Measurements from ENCODE around the gene COPS4. TPM values are rescaled to one million over a fixed set of nuclear protein-coding genes. Genes with fewer than 3 reads are reported as not detected.
"Not testable (repeated sequence)": the region's sequence is repeated elsewhere in the genome, so short reads cannot be mapped to it uniquely, and the experiment has no call there.

COPS4 gene
- total RNA-seq, 1 experiment from 2014 or later: 111 TPM

DNA sequence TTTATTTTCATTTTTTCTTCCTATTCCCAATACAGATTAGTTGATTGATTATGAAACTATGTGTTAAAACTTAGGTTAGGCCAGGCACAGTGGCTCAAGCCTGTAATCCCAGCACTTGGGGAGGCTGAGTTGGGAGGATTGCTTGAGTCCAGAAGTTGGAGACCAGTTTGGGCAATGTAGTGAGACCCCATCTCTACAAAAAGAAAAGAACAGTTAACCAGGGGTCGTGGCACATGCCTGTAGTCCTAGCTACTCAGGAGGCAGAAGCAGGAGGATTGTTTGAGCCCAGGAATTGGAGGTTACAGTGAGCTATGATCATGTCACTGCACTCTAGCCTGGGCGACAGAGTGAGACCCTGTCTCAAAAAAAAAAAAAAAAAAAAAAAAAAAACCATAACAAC is 8.2 kb downstream of the COPS4 start:
- not testable (repeated sequence) for H3K27me3 ChIP-seq (replicated peaks); H3K27ac ChIP-seq; H3K9me3 ChIP-seq (replicated peaks); DNase-seq (ENCODE audit: low read depth in 1 of 2, low spot score in 2 of 2); H3K4me1 ChIP-seq (replicated peaks); H3K4me3 ChIP-seq
- H3K36me3 ChIP-seq: peaks cover 19% of the 10 kb centered on the region

DNA sequence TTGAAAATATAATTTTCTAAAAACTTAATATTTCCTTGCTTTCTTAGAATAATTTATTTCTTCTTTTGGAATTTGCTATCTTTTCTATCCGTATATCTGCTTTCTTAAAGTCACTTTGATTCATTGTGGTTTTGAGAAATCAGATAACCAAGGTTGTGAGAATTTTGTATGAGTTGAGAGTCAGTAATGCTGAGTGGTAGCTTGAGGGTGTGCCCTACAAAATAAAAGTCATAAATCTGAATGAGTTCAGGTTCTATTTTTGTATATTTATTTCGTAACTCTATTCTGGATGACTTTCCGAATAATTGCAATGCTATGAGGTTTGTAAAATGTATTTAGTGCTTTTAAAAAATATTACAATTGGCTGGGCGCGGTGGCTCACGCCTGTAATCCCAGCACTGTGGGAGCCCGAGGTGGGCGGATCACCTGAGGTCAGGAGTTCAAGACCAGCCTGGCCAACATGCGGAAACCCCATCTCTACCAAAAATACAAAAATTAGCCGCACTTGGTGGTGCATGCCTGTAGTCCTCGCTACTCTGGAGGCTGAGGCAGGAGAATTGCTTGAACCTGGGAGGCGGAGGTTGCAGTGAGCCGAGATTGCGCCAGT is 8.9 kb downstream of the COPS4 start:
- Histone ChIP-seq H3K4me3 (no peak overlapping the region), H3K27me3 (replicated peaks) (no peaks in the 10 kb centered on the region), H3K27ac (no peak overlapping the region), H3K9me3 (replicated peaks) (no peaks in the 10 kb centered on the region), H3K36me3 (peaks cover 19% of the 10 kb centered on the region), H3K4me1 (replicated peaks) (no peaks in the 10 kb centered on the region)
- no peak for DNase-seq (ENCODE audit: low read depth in 1 of 2, low spot score in 2 of 2)

- no peaks in the 10 kb centered on the region for H3K9me3 ChIP-seq (replicated peaks)
- H3K36me3 ChIP-seq: peaks cover 34% of the 10 kb centered on the region
- H3K4me3 ChIP-seq: no peak overlapping the region
- no peak overlapping the region for H3K27ac ChIP-seq
- no peaks in the 10 kb centered on the region for H3K4me1 ChIP-seq (replicated peaks)
- H3K27me3 ChIP-seq (replicated peaks): no peaks in the 10 kb centered on the region
- no peak for DNase-seq (ENCODE audit: low read depth in 1 of 2, low spot score in 2 of 2)
Measured at GRCh38 chr4:83046693-83047473, 11.9 kb downstream of the COPS4 start.

GRCh38 chr4:83048781-83049180 is 13.8 kb downstream of the COPS4 start:
- H3K27ac ChIP-seq; H3K4me1 ChIP-seq (replicated peaks); H3K9me3 ChIP-seq (replicated peaks); H3K27me3 ChIP-seq (replicated peaks); DNase-seq (ENCODE audit: low read depth in 1 of 2, low spot score in 2 of 2); H3K4me3 ChIP-seq: not testable (repeated sequence)
- H3K36me3 ChIP-seq: peaks cover 40% of the 10 kb centered on the region

GRCh38 chr4:83054928-83055327 is 19.9 kb downstream of the COPS4 start:
- H3K9me3 ChIP-seq (replicated peaks): no peaks in the 10 kb centered on the region
- DNase-seq (ENCODE audit: low read depth in 1 of 2, low spot score in 2 of 2): no peak
- no peak overlapping the region for H3K4me3 ChIP-seq

DNA sequence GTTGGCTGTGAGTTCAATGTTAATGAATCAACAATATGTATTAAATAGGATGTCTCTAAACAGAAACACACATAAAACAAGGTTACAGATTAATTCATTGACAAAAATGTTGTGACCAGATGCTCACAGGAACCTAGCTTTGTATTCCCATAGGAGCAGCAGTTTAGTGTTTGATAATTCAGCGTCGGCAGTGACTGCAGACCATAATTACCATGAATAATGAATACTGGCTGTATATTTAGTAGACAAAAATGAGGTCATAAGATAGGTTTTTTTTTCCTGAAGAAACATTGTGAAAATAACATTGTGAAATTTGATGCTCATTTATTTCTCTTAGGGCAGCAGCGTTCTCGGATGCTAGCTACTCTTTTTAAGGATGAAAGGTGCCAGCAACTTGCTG is 27.8 kb downstream of the COPS4 start:
- no peak overlapping the region for H3K4me3 ChIP-seq
- no peaks in the 10 kb centered on the region for H3K9me3 ChIP-seq (replicated peaks)
- DNase-seq (ENCODE audit: low read depth in 1 of 2, low spot score in 2 of 2): no peak
- H3K4me1 ChIP-seq (replicated peaks): peaks cover 3% of the 10 kb centered on the region
- no peaks in the 10 kb centered on the region for H3K27me3 ChIP-seq (replicated peaks)
- H3K36me3 ChIP-seq: peaks cover 54% of the 10 kb centered on the region
- H3K27ac ChIP-seq: no peak overlapping the region

More at GRCh38 chr4:83054928-83055327, 19.9 kb downstream of the COPS4 start:
- peaks cover 48% of the 10 kb centered on the region for H3K36me3 ChIP-seq
- no peaks in the 10 kb centered on the region for H3K4me1 ChIP-seq (replicated peaks)
- H3K27me3 ChIP-seq (replicated peaks): no peaks in the 10 kb centered on the region
- H3K27ac ChIP-seq: no peak overlapping the region

DNA sequence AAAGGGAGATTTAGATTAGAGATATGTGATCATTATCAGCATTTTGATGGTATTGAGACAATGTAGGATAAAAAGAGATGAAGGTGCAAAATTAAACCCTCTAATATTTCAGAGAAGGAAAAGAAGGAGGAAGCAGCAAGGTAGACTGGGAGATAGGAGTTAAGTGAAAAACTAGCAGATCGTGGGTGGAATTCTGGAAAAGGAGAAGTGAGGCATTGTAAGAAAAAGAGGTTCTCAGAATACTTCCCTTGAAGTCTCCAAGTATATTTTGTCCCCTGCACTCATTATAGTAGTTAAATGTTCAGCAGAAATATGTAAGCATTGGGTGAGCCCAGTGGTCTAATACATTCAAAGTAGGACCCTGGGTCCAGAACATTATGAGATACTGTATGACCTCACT is 30.3 kb downstream of the COPS4 start:
- H3K4me3 ChIP-seq: no peak overlapping the region
- no peak overlapping the region for H3K27ac ChIP-seq
- no peak for DNase-seq (ENCODE audit: low read depth in 1 of 2, low spot score in 2 of 2)
- peaks cover 6% of the 10 kb centered on the region for H3K4me1 ChIP-seq (replicated peaks)
- H3K36me3 ChIP-seq: peaks cover 69% of the 10 kb centered on the region
- H3K9me3 ChIP-seq (replicated peaks): no peaks in the 10 kb centered on the region
- H3K27me3 ChIP-seq (replicated peaks): no peaks in the 10 kb centered on the region

GRCh38 chr4:83067058-83067639 is 32.2 kb downstream of the COPS4 start:
- Histone ChIP-seq H3K27ac (no peak overlapping the region), H3K27me3 (replicated peaks) (no peaks in the 10 kb centered on the region), H3K4me1 (replicated peaks) (peaks cover 18% of the 10 kb centered on the region), H3K36me3 (peaks cover 66% of the 10 kb centered on the region), H3K9me3 (replicated peaks) (no peaks in the 10 kb centered on the region), H3K4me3 (no peak overlapping the region)
- DNase-seq (ENCODE audit: low read depth in 1 of 2, low spot score in 2 of 2): no peak

DNA sequence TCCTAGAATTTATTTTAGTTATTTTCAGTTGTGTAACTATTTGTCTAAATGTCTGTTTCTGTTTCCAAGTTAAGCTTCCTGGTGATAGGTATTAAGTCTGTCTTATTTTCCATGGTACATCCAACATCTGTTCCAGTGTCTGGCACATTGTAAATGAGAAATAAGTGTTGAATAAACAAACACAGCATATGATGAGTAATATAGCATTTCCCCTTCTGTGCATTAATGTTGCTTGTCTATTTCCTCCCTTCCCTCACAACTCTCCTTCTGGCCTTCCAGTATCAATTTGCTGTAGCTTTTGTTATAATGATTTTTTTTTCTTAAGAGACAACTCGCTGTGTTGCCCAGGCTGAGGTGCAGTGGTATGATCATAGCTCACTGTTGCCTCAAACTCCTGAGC is 36.1 kb downstream of the COPS4 start:
- H3K36me3 ChIP-seq: peaks cover 76% of the 10 kb centered on the region
- H3K27me3 ChIP-seq (replicated peaks): no peaks in the 10 kb centered on the region
- H3K27ac ChIP-seq: no peak overlapping the region
- DNase-seq (ENCODE audit: low read depth in 1 of 2, low spot score in 2 of 2): no peak
- H3K9me3 ChIP-seq (replicated peaks): no peaks in the 10 kb centered on the region
- peaks cover 32% of the 10 kb centered on the region for H3K4me1 ChIP-seq (replicated peaks)
- H3K4me3 ChIP-seq: no peak overlapping the region

- DNase-seq (ENCODE audit: low read depth in 1 of 2, low spot score in 2 of 2): peak; percentile 58 to 63
- peaks cover 52% of the 10 kb centered on the region for H3K36me3 ChIP-seq
- H3K4me3 ChIP-seq: no peak overlapping the region
- H3K9me3 ChIP-seq (replicated peaks): no peaks in the 10 kb centered on the region
- H3K27ac ChIP-seq: no peak overlapping the region
- no peaks in the 10 kb centered on the region for H3K27me3 ChIP-seq (replicated peaks)
- H3K4me1 ChIP-seq (replicated peaks): peaks cover 28% of the 10 kb centered on the region
Measured at GRCh38 chr4:83074086-83074704, 39.2 kb downstream of the COPS4 start.

- H3K27ac ChIP-seq; DNase-seq (ENCODE audit: low read depth in 1 of 2, low spot score in 2 of 2); H3K9me3 ChIP-seq (replicated peaks); H3K4me3 ChIP-seq; H3K27me3 ChIP-seq (replicated peaks): not testable (repeated sequence)
- peaks cover 46% of the 10 kb centered on the region for H3K36me3 ChIP-seq
- H3K4me1 ChIP-seq (replicated peaks): peaks cover 28% of the 10 kb centered on the region
Measured at GRCh38 chr4:83074783-83075182, 39.8 kb downstream of the COPS4 start.

DNA sequence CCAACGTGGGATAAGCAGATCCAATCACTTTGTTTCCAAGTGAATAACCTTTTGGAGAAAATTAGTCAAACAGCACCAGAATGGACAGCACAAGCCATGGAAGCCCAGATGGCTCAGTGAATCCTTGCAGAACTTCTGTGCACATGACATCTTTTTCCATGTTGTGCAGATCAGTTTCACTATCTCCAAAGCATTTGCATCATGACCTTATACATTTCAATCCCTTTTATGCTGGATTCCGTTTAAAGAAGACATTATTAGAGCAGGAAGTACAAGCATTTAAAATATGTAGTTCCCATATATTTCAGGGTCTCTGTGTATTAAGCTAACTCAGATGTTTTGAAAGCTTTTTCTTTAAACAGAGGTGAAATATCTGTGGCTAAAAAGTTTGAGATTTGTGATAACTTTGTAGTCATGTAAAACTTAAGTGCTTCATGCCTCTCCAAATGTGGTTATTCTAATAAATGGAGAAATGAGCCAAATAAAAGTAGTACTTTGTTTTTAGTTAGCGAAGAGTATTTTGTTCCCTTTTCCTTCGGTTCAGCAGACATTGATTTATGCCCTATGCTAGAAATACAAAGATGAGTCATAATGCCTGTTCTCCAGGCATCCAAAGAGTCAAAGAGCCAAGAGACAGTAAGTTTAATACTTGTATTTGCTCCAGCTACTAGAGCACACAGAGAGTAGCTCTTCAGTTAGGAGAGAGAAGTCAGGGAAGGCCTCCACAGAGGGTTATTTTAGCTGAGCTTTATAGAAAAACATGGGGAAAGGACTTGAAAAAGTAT is 40.5 kb downstream of the COPS4 start:
- Histone ChIP-seq H3K36me3 (peaks cover 39% of the 10 kb centered on the region), H3K4me3 (no peak overlapping the region), H3K9me3 (replicated peaks) (no peaks in the 10 kb centered on the region), H3K4me1 (replicated peaks) (peaks cover 23% of the 10 kb centered on the region), H3K27me3 (replicated peaks) (no peaks in the 10 kb centered on the region), H3K27ac (no peak overlapping the region; the same call in 1 of the 2 replicates)
- no peak for DNase-seq (ENCODE audit: low read depth in 1 of 2, low spot score in 2 of 2)

DNA sequence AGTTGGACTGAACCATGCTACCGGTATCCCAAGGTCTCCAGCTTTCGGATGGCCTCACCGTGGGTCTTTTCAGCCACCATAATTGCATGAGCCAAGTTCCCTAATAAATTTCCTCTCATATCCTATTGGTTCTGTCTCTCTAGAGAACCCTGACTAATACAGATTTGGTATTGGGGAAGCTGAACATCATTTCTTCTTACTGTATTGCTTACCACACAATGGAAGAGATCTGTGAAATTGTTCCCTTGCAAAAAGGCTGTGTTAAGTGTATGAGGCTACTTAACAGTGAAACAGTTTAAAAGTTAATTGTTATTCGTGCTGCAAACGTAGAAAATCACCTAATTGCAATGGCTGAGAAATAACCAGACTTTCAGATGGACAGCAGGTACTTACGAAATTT is 45.6 kb downstream of the COPS4 start:
- Histone ChIP-seq H3K27ac (no peak overlapping the region), H3K4me3 (no peak overlapping the region), H3K4me1 (replicated peaks) (peaks cover 5% of the 10 kb centered on the region; the same call in 1 of the 2 replicates), H3K9me3 (replicated peaks) (no peaks in the 10 kb centered on the region), H3K27me3 (replicated peaks) (no peaks in the 10 kb centered on the region), H3K36me3 (peaks cover 19% of the 10 kb centered on the region)
- no peak for DNase-seq (ENCODE audit: low read depth in 1 of 2, low spot score in 2 of 2)

All from SJSA1 (cell line).